ENCODE results near the gene GNB1.

GRCh38 chr1:1876335-1876930 is 14.5 kb downstream of the GNB1 start:
- TF ChIP-seq CTCF (conservative IDR thresholded peaks at IDR 0.05 in 1 of 2, IDR thresholded peaks at IDR 0.05 in 1 of 2; ENCODE audit: extremely low read depth in 1 of 2, insufficient read depth in 1 of 2, low read depth in 1 of 2, low read length in 2 of 2) (no peak), EZH2 (IDR thresholded peaks at IDR 0.05; ENCODE audit: borderline replicate concordance, low read length) (no peak)

Data from mammary epithelial cell (primary cell).